Measurements from ENCODE around the gene IL37. TPM values are rescaled to one million over a fixed set of nuclear protein-coding genes. Genes with fewer than 3 reads are reported as not detected.

Gene IL37
- total RNA-seq, 1 experiment from 2014 or later = not detected

DNA sequence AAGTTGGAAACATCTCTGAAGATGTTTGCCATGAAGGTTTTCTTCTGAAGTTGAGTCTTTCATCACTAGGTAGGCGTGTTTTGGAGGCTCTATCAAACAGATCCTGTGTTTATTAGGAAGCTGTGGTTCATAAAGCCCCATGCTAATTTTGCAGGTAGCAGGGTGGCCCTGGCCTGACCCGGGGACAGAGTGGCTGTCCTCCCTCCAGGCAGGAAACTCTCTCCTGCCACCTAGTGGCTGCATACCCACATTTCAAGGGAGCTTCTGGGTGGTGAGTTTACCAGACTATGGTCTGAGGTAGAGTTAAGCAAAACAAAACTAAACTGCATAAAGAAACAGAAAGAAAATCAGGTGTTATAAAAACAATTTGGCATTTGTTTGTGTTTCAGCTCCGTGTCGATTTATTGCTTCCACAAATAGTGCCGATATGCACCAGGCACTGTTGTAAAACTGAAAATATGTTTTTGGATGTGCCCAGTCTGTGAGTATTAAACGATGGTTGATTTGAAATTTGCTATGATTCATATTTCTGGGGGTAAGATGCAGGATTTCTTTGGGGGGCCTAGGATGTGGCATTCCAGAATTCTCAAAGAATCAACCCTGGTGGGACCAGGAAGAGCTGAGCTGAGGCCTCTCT lies 26.0 kb upstream of the IL37 start:
- Histone ChIP-seq H4K20me1 (ENCODE audit: control insufficient read depth, insufficient read depth, insufficient read length) (no peaks in the 10 kb centered on the region), H4K91ac (ENCODE audit: insufficient read length, low read depth, low read length) (no peak overlapping the region), H2BK12ac (ENCODE audit: insufficient read length, low read depth, low read length) (no peak overlapping the region), H3K27me3 (ENCODE audit: insufficient read depth, low read length) (no peaks in the 10 kb centered on the region), H3K23me2 (ENCODE audit: insufficient read length, low read depth, low read length, poor library complexity, severe bottlenecking) (no peaks in the 10 kb centered on the region), H3K27ac (ENCODE audit: insufficient read length, low read depth, low read length) (no peak overlapping the region), H3K4ac (ENCODE audit: low read depth, low read length) (no peak overlapping the region), H3K56ac (ENCODE audit: insufficient read length, low read depth, low read length) (no peak overlapping the region), H3T11ph (ENCODE audit: low read length) (no peak overlapping the region), H3K4me2 (ENCODE audit: insufficient read depth, insufficient read length, low read length) (no peak overlapping the region), H3K18ac (ENCODE audit: insufficient read length, low read depth, low read length) (no peak overlapping the region), H3K23ac (ENCODE audit: insufficient read length, low read depth, low read length) (no peak overlapping the region), H2BK15ac (ENCODE audit: low read depth, low read length) (no peak overlapping the region), H3K14ac (ENCODE audit: insufficient read depth, low read length) (no peak overlapping the region), H4K5ac (ENCODE audit: insufficient read length, low read depth, low read length) (no peak overlapping the region), H3K4me1 (ENCODE audit: insufficient read depth, low read length) (no peaks in the 10 kb centered on the region; the same call in none of the 2 replicates), H4K8ac (replicated peaks; ENCODE audit: insufficient read length, low read depth, low read length) (no peak overlapping the region), H2AFZ (ENCODE audit: low read length) (peak overlapping the region; percentile 61), H3K79me1 (ENCODE audit: insufficient read depth, low read depth, low read length, poor library complexity, severe bottlenecking) (no peaks in the 10 kb centered on the region), H2AK5ac (ENCODE audit: insufficient read length, low read length) (no peak overlapping the region), H2BK20ac (ENCODE audit: low read depth, low read length, poor library complexity, severe bottlenecking) (no peak overlapping the region), H3K9ac (ENCODE audit: extremely low read depth, insufficient read length, low read length) (no peak overlapping the region), H3K9me3 (ENCODE audit: control insufficient read depth, low read depth, low read length) (no peaks in the 10 kb centered on the region), H2BK5ac (ENCODE audit: insufficient read length, low read length) (no peak overlapping the region), H2BK120ac (ENCODE audit: low read depth, low read length, poor library complexity, severe bottlenecking) (no peak overlapping the region), H3K79me2 (ENCODE audit: insufficient read depth, low read length) (no peaks in the 10 kb centered on the region)
- H3K27me3 Mint-ChIP-seq (ENCODE audit: low read depth) = no peaks in the 10 kb centered on the region
- WGBS (ENCODE audit: extremely low coverage, insufficient read length, low lambda C conversion rate) = no CpG with 5 or more reads among the region's 6 CpGs
- DNase-seq = peak; percentile 84
- H3K9me3 Mint-ChIP-seq = no peaks in the 10 kb centered on the region; a peak in 1 of 5 replicates
- no peaks in the 10 kb centered on the region for H3K36me3 Mint-ChIP-seq (ENCODE audit: insufficient read depth in 1 of 3, low read depth in 3 of 3)
- no peak overlapping the region for H3K4me3 Mint-ChIP-seq
- no peak overlapping the region; a peak in 1 of 7 replicates for H3K27ac Mint-ChIP-seq
- TF ChIP-seq, protein P1, sequence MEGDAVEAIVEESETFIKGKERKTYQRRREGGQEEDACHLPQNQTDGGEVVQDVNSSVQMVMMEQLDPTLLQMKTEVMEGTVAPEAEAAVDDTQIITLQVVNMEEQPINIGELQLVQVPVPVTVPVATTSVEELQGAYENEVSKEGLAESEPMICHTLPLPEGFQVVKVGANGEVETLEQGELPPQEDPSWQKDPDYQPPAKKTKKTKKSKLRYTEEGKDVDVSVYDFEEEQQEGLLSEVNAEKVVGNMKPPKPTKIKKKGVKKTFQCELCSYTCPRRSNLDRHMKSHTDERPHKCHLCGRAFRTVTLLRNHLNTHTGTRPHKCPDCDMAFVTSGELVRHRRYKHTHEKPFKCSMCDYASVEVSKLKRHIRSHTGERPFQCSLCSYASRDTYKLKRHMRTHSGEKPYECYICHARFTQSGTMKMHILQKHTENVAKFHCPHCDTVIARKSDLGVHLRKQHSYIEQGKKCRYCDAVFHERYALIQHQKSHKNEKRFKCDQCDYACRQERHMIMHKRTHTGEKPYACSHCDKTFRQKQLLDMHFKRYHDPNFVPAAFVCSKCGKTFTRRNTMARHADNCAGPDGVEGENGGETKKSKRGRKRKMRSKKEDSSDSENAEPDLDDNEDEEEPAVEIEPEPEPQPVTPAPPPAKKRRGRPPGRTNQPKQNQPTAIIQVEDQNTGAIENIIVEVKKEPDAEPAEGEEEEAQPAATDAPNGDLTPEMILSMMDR (conservative IDR thresholded peaks at IDR 0.05) = peak; percentile 96
- peaks cover 13 to 15% of the 10 kb centered on the region in 2 experiments for H3K4me1 Mint-ChIP-seq

Measured in H9 (cell line).